Activated CD4-positive, CD25-positive, alpha-beta regulatory T cell treated with anti-CD3 and anti-CD28 coated beads, Interleukin-2, amount 50 U/mL, for 24 hours (primary cell): ENCODE data around the gene PKN3.
"Not testable (repeated sequence)": the region's sequence is repeated elsewhere in the genome, so short reads cannot be mapped to it uniquely, and the experiment has no call there.

Source experiments
- ATAC-seq, 2 donors: fragments of 150-1000 bp; cut with Tn5 transposase; one replicate each; pipeline ENCODE4 v1.10.0; 2021; ENCODE audit warnings: mild to moderate bottlenecking in 1 of 2, moderate library complexity in 1 of 2

The PKN3 gene

GRCh38 chr9:128694344-128694743 is 8.0 kb upstream of the PKN3 start:
- no peak for ATAC-seq

GRCh38 chr9:128696923-128697707 is 5.2 kb upstream of the PKN3 start:
- no peak for ATAC-seq

GRCh38 chr9:128699096-128699795 is 3.1 kb upstream of the PKN3 start:
- not testable (repeated sequence) for ATAC-seq

GRCh38 chr9:128701227-128701854 is 962 bp upstream of the PKN3 start:
- no peak for ATAC-seq

- peak; percentile 21 to 32 for ATAC-seq
These were observed 779 bp downstream of the PKN3 start for GRCh38 chr9:128702949-128703615.

GRCh38 chr9:128703616-128704355 is 1.5 kb downstream of the PKN3 start:
- ATAC-seq, result no peak

GRCh38 chr9:128704356-128704670 is 2.0 kb downstream of the PKN3 start:
- ATAC-seq, result no peak

GRCh38 chr9:128705051-128705965 is 3.0 kb downstream of the PKN3 start:
- no peak for ATAC-seq

- ATAC-seq, result no peak
These were observed 3.7 kb downstream of the PKN3 start for GRCh38 chr9:128706045-128706444.

GRCh38 chr9:128706671-128707381 is 4.5 kb downstream of the PKN3 start:
- no peak for ATAC-seq

GRCh38 chr9:128707446-128707845 is 5.1 kb downstream of the PKN3 start:
- ATAC-seq, result no peak

- no peak for ATAC-seq
These were observed 10.4 kb downstream of the PKN3 start for GRCh38 chr9:128712451-128713410.

- ATAC-seq, result no peak
These were observed 11.1 kb downstream of the PKN3 start for GRCh38 chr9:128713411-128713780.

- no peak for ATAC-seq
These were observed 11.8 kb downstream of the PKN3 start for GRCh38 chr9:128713941-128714573.

- ATAC-seq, result no peak
These were observed 12.5 kb downstream of the PKN3 start for GRCh38 chr9:128714586-128715435.

GRCh38 chr9:128715436-128715750 is 13.1 kb downstream of the PKN3 start:
- no peak for ATAC-seq

GRCh38 chr9:128716581-128717254 is 14.4 kb downstream of the PKN3 start:
- ATAC-seq, result no peak

- ATAC-seq, result no peak
These were observed 15.7 kb downstream of the PKN3 start for GRCh38 chr9:128718047-128718446.
